Neural progenitor cell (in vitro differentiated cells): ENCODE data around the gene MAGI2.

ENCODE experiments used
- EZH2 ChIP-seq: fragments of 200-600 bp; sonication (generic); IDR thresholded peaks from 2 replicates; pipeline ENCODE4 v1.6.1; 2017; ENCODE audit warnings: antibody characterized with exemption, mild to moderate bottlenecking, moderate library complexity
- EZH2phosphoT487 ChIP-seq: fragments of 200-600 bp; sonication (generic); IDR thresholded peaks from 2 replicates; pipeline ENCODE4 v1.6.1; 2017; ENCODE audit warnings: antibody characterized with exemption
- TF ChIP-seq, protein P1 (sequence below): fragments of 200-600 bp; sonication (generic); IDR thresholded peaks from 2 replicates; pipeline ENCODE4 v1.5.1; 2017; ENCODE audit warnings: antibody characterized with exemption, mild to moderate bottlenecking

GRCh38 chr7:78218876-78219275 is 1234.6 kb downstream of the MAGI2 start:
- TF ChIP-seq, protein P1, sequence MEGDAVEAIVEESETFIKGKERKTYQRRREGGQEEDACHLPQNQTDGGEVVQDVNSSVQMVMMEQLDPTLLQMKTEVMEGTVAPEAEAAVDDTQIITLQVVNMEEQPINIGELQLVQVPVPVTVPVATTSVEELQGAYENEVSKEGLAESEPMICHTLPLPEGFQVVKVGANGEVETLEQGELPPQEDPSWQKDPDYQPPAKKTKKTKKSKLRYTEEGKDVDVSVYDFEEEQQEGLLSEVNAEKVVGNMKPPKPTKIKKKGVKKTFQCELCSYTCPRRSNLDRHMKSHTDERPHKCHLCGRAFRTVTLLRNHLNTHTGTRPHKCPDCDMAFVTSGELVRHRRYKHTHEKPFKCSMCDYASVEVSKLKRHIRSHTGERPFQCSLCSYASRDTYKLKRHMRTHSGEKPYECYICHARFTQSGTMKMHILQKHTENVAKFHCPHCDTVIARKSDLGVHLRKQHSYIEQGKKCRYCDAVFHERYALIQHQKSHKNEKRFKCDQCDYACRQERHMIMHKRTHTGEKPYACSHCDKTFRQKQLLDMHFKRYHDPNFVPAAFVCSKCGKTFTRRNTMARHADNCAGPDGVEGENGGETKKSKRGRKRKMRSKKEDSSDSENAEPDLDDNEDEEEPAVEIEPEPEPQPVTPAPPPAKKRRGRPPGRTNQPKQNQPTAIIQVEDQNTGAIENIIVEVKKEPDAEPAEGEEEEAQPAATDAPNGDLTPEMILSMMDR: no peak
- TF ChIP-seq EZH2: no peak
- TF ChIP-seq EZH2phosphoT487: no peak
